UCSD-AML1 (cell line): Measurements from ENCODE around the gene HDX.
"Not testable (repeated sequence)": the region's sequence is repeated elsewhere in the genome, so short reads cannot be mapped to it uniquely, and the experiment has no call there.

ENCODE experiments used
- DNase-seq: peaks from one replicate; lab custom pipeline; 2025; ENCODE audit not compliant: unreplicated experiment; lab: John Stamatoyannopoulos, UW

The HDX gene

DNA sequence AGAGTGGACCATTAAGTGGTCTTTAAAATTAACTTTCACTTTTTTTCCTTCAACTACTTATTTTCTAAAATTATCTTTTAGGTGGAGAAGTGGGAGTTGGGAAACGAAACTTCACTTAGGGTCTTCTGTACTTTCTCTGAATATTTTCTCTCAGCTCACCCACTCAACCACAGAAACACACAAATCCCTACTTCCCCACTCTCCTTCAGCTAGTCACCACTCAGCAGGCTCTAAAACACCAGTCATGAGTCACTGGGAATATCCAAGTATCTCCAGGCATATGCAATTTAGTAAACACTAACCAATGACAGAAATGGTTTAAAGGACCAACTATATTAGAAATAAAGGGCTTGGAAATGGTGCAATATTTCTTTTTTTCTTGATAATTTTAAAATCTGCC, 161.3 kb downstream of the HDX start:
- no peak for DNase-seq

DNA sequence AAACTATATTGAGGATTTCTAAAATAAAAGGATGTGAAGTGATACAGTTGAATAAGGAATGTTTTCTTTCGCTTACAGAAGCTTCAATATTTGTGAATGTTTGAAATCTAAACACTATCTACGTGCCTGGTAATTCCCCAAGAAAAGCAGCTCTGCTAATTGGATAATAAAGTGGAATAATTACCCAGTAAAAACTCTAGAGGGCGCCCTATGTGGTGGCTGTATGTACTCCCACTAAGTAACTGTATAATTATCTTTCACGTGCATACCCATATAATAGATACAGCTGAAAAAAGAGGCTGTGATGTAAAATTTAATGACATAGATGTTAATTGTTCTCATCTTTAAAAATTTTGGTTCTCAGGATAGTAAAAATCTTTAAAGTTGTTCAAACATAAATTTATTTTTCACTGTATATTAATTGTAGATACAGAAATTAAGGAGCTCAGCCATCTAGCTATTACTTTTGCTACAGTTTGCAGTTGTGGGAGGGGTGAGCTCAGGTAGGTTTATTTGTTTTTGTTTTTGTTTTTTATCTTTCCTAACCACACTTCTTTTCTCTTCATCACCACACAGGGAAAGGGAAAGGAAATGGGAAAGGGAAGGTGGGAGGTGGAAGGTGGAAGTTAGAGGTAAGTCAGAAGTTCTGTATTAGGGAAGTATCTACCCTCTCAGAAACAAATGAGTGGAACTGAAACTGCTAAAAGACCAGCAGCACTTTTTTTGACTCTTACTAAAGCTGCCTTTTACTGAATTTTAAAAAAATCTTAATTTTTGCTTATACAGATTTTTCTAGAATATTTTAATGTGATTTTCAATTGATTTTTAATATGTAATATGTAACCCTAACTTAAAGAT, 162.5 kb downstream of the HDX start:
- DNase-seq, result no peak

DNA sequence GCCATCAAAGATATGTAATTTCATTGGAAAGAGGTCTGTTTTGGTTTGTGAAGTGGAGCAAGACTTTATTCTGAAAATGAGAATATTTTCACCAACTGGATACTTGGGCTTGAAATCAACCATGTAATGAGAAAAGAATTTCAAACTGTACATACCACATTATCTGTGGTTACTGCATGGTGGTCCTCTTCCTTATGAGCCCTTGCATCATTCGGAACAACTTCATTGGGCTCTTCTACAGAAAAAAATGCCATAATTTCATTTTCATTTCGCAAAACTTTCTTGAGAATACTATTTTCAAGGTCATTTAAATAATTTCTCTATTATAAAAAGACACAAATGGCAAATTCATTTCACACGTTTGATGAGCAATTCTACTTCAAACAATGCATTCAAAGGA, 165.6 kb downstream of the HDX start:
- no peak for DNase-seq

GRCh38 chrX:84335121-84335520, 167.1 kb downstream of the HDX start:
- no peak for DNase-seq

DNA sequence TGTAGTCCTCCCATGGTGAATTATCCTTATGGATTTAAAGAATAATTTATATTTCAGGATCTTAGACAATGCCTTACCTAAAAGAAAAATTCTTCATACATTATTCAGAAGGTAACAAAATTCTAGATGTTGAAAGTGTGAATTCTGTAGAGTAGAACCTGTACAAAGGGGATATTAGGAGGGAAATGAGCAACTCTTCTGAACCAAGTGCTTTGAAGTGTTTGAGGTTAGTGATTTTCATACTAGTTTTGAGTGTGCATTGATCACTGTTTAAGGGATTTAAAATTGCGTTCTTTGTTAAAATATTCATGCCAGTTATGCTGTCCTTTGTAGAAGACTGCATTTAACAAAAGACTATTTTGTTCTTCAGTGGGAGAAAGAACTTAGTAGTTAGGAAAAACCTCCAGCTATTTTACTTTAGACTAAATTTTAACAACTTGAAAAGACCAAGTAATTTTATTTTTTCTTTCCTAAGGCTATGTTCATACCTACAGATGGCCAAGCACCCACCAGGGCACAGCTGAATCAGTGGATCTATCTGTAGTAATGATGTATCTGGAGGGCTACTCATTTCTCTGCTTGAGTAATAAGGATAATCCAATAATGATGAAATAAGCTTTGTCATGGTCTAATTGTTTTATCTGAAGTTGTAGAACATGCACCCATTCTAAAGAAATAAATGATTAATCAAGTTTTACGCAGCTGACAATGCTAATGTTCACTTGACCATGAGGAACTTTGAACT, 180.0 kb downstream of the HDX start:
- no peak for DNase-seq

DNA sequence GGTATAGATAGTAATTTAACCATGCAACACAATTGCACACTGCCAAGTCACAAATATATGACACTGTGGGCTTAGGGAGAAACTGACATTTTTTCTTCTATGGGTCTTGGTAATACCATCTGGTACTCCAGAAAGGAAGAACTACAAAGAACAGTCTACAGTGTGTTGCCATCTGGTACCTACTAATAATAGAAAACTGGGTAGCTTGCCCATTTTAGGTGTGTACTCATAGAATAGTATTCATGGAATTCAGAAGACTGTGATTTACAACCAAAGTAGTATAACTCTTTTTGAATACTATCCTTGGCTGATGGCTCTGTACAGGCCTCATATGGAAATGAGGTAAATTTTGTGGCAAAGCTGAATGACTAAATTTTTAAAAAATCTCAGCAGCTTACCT, 181.6 kb downstream of the HDX start:
- no peak for DNase-seq

DNA sequence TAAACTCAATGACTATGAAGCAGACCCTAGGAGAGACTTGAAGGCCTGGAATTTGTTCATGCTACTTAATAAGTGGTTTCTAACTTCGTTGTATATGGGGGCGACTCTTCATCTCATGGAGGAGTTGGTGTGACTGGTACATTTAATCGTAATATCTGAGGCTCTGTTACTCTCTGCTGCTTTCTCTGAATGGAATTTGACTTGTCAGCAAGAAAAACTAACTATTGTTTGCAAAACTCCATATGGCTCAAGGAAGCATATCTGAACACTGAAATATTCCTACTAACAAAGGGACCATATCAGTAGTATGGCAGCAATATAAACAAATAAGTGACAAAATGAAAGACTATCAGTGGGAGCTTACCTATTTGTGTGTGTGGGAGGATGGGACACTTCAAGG, 182.2 kb downstream of the HDX start:
- no peak for DNase-seq

DNA sequence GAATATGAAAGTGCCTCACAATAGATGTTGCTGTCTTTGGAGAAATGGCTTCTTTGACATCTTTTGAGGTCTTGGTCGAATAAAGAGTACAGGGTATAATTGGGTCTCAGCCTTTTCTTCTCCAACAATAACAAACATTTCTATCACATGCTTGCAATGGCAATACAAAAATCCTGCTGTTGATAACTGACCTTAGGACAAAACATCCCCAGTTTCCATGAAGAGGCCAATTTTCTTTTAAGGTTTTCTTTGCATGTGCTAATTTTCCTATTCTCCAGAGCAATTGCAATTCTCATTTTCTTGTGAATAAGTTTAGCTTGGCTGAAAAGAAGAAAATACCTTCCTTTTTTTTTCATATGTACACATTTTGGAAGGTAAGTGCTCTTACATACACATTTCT, 183.6 kb downstream of the HDX start:
- no peak for DNase-seq

- not testable (repeated sequence) for DNase-seq
Observed at GRCh38 chrX:84315946-84316345, 186.3 kb downstream of the HDX start.
